ENCODE results near the gene HEXD. TPM values are rescaled to one million over a fixed set of nuclear protein-coding genes. Genes with fewer than 3 reads are reported as not detected.

HEXD gene
- total and polyA plus RNA-seq, 2 donors (not counting 3 experiments of a cell fraction or from before 2014, with no cell fraction given): 12.9 to 18.6 TPM

- no peak overlapping the region for H3K27ac ChIP-seq (ENCODE audit: insufficient read depth, low read depth, low read length)
- H3K4me2 ChIP-seq (ENCODE audit: insufficient read depth, low read length): no peak overlapping the region
- no peaks in the 10 kb centered on the region for H4K20me1 ChIP-seq (replicated peaks; ENCODE audit: control insufficient read depth, extremely low read depth, insufficient read depth, low read length)
- no peaks in the 10 kb centered on the region for H3K27me3 ChIP-seq (ENCODE audit: control insufficient read depth in 2 of 2, insufficient read depth in 2 of 2, low read length in 2 of 2)
- dilution Hi-C loops (cut with MboI; ENCODE audit: extremely low pct_ligation_motif_present, low sequenced_read_pairs) (no loop called here), intact Hi-C loops (cut with micrococcal nuclease) (no loop called here)
- no TSS peak for BruUV-seq (replicated peaks)
- H3K9me3 ChIP-seq (replicated peaks; ENCODE audit: control insufficient read depth, insufficient read depth, low read length): no peaks in the 10 kb centered on the region
- no peak overlapping the region for H2AFZ ChIP-seq (ENCODE audit: low read depth, low read length)
- peaks cover 8 to 41% of the 10 kb centered on the region in 2 experiments for H3K36me3 ChIP-seq (ENCODE audit: control insufficient read depth in 2 of 2, extremely low read depth in 1 of 2, insufficient read depth in 2 of 2, low read length in 2 of 2)
- no peaks in the 10 kb centered on the region for H3K9me1 ChIP-seq (replicated peaks; ENCODE audit: control insufficient read depth, extremely low read depth, insufficient read depth, low read length)
- peaks cover 5% of the 10 kb centered on the region for H3K4me1 ChIP-seq (ENCODE audit: control insufficient read depth, extremely low read depth, insufficient read depth, low read length)
- no peak for DNase-seq (ENCODE audit: low read depth, low spot score)
- no peak overlapping the region for H3K4me3 ChIP-seq (replicated peaks in 1 of 3; ENCODE audit: insufficient read depth in 1 of 3, low read depth in 1 of 3, low read length in 3 of 3)
- CTCF ChIA-PET: interaction anchor here (1.1 kb wide), 1 partner anchor 12 kb away, joined by 3 read pairs; no protein-coding TSS in a partner anchor
- H3K9ac ChIP-seq (replicated peaks; ENCODE audit: extremely low read depth, insufficient read depth, low read length): no peak overlapping the region
- H3K79me2 ChIP-seq (ENCODE audit: control insufficient read depth, insufficient read depth, low read length): no peaks in the 10 kb centered on the region
- FAIRE-seq: no peak
- TF ChIP-seq CTCF (IDR thresholded peaks at IDR 0.05; ENCODE audit: extremely low read depth in 1 of 2, insufficient read depth in 1 of 2, low read depth in 1 of 2, low read length in 2 of 2) (no peak), GATA2 (IDR thresholded peaks at IDR 0.05; ENCODE audit: insufficient read depth, insufficient read length, low read depth, low read length) (no peak), FOS (IDR thresholded peaks at IDR 0.05; ENCODE audit: borderline replicate concordance, insufficient read depth, low read length) (no peak), EZH2 (IDR thresholded peaks at IDR 0.05; ENCODE audit: borderline replicate concordance, low read depth, low read length, severe bottlenecking) (no peak), POLR2AphosphoS5 (IDR thresholded peaks at IDR 0.05; ENCODE audit: insufficient read depth, low read depth, low read length) (no peak), MAX (IDR thresholded peaks at IDR 0.05; ENCODE audit: insufficient read depth, insufficient read length) (no peak), JUN (IDR thresholded peaks at IDR 0.05; ENCODE audit: borderline replicate concordance, insufficient read depth, insufficient read length, low read depth) (no peak), POLR2A (IDR thresholded peaks at IDR 0.05; ENCODE audit: low read depth, low read length) (no peak), MYC (IDR thresholded peaks at IDR 0.05; ENCODE audit: low read depth, low read length) (no peak)
- POLR2A ChIA-PET: no interaction called here
Observed at GRCh38 chr17:82479602-82480001, 61.5 kb downstream of the HEXD start.

Data from endothelial cell of umbilical vein (primary cell).